ENCODE results near the gene TMOD2. TPM values are rescaled to one million over a fixed set of nuclear protein-coding genes. Genes with fewer than 3 reads are reported as not detected.

The TMOD2 gene
- total RNA-seq, 1 donor from 2014 or later = 14.6 TPM

- H3K4me3 Mint-ChIP-seq = peak overlapping the region; percentile 96
- ATAC-seq (ENCODE audit: low read depth) (peak; percentile 49), DNase-seq (peak; percentile 36)
- POLR2A ChIA-PET = interaction anchor here (3.4 to 5.5 kb wide), 2 partner anchors 15 to 21 kb away, joined by 15 to 98 read pairs; partner anchors contain the start of gene LYSMD2
- H3K27me3 Mint-ChIP-seq = no peaks in the 10 kb centered on the region
- H3K27ac Mint-ChIP-seq = peak overlapping the region; percentile 73
- no peaks in the 10 kb centered on the region for H3K9me3 Mint-ChIP-seq
- H3K4me1 Mint-ChIP-seq = peaks cover 37% of the 10 kb centered on the region
- H3K36me3 Mint-ChIP-seq (ENCODE audit: low read depth) = peaks cover 3% of the 10 kb centered on the region
- CTCF ChIA-PET = interaction anchor here (1.4 to 3.5 kb wide), 4 partner anchors 16 to 24 kb away, joined by 3 to 17 read pairs (median 6); no protein-coding TSS in a partner anchor
- intact Hi-C loops (cut with micrococcal nuclease) = loop anchor here (1.0 kb wide), 5 partner anchors 16 to 77 kb away; partner anchors contain the start of gene TMOD3
- TF ChIP-seq CTCF (IDR thresholded peaks at IDR 0.05) = no peak
These were observed 593 bp downstream of the TMOD2 start for GRCh38 chr15:51751697-51752683.

DNA sequence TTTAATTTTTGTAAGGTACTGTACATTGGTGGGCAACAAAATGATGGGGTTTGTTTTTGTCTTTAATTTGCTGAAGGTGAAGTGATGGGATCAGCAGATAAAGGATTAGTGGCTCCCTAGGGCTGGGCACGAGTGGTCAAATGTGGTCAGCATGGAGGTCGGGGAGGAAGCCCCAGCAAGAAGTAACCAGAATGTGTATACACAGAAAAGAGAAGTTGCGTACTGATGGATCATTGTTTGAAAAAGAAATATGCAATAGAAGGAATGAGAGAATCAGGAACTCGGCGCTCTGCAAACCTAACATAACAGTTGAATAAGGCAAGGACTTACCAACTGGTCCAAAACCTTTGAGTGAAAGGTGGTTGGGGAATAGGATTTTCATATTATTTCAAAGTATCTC, 1.5 kb downstream of the TMOD2 start:
- no peak for DNase-seq
- Mint-ChIP-seq H3K36me3 (ENCODE audit: low read depth) (peaks cover 3% of the 10 kb centered on the region), H3K4me3 (peak overlapping the region; percentile 92), H3K27me3 (no peaks in the 10 kb centered on the region), H3K27ac (no peak overlapping the region), H3K4me1 (peaks cover 37% of the 10 kb centered on the region), H3K9me3 (no peaks in the 10 kb centered on the region)
- no peak for ATAC-seq (ENCODE audit: low read depth)
- ChIA-PET POLR2A (interaction anchor here (3.4 to 5.5 kb wide), 2 partner anchors 16 to 21 kb away, joined by 15 to 98 read pairs; partner anchors contain the start of gene LYSMD2), CTCF (interaction anchor here (1.6 to 3.5 kb wide), 3 partner anchors 17 to 24 kb away, joined by 3 to 17 read pairs (median 10); no protein-coding TSS in a partner anchor)
- intact Hi-C loops (cut with micrococcal nuclease) = loop anchor here (1.0 kb wide), 3 partner anchors 22 to 76 kb away; partner anchors contain the start of gene TMOD3
- no peak for TF ChIP-seq CTCF (IDR thresholded peaks at IDR 0.05)

DNA sequence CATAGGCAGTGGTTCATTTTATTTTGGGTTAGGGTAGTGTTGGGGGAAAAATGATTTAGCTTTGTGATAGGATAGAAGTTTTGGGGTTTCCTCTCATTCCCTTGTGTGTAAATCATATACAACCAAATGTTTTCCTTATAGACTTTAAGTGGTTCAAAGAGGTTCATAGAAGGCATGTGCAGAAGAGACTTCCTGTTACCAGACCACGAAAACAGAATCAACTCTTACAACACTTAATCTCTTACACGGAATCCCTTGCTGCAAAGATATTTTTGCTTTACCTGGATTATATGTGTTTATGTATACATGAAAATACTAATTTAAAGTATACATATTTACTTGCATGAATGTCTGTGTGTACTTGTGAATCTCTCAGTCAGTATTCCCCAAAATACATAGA, 2.9 kb downstream of the TMOD2 start:
- Mint-ChIP-seq H3K4me3 (no peak overlapping the region), H3K27me3 (no peaks in the 10 kb centered on the region)
- intact Hi-C loops (cut with micrococcal nuclease) = no loop called here

DNA sequence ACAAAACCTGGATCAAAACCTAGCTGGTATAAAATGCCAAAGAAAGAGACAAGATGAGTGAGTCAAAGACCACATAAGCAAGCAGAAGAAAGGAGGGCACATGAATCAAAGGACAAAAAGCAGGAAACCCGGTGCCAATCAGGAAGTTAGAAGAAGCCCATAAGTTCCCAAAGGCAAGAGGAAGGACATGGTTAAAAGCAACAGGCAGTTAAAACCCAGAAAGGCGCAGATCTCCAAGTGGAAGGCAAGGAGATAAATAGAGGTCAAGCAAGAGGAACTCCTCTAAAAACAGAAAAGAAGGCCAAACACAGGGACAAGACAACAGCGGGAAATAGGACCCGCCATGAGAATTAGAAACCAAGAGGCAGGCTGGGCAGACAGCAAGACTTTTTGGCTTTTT, 4.4 kb downstream of the TMOD2 start:
- DNase-seq = no peak
- Mint-ChIP-seq H3K9me3 (no peaks in the 10 kb centered on the region), H3K27ac (no peak overlapping the region), H3K27me3 (no peaks in the 10 kb centered on the region), H3K4me3 (no peak overlapping the region), H3K4me1 (peaks cover 22% of the 10 kb centered on the region), H3K36me3 (ENCODE audit: low read depth) (peaks cover 3% of the 10 kb centered on the region)
- ChIA-PET POLR2A (interaction anchor here (2.6 kb wide), 1 partner anchor 19 kb away, joined by 11 read pairs; the partner anchor contains the start of gene LYSMD2), CTCF (interaction anchor here (2.0 to 2.9 kb wide), 2 partner anchors 20 to 106 kb away, joined by 6 to 15 read pairs; no protein-coding TSS in a partner anchor)
- intact Hi-C loops (cut with micrococcal nuclease) = no loop called here
- no peak for TF ChIP-seq CTCF (IDR thresholded peaks at IDR 0.05)
- no peak for ATAC-seq (ENCODE audit: low read depth)

More for the DNA sequence above, 2.9 kb downstream of the TMOD2 start:
- TF ChIP-seq CTCF (IDR thresholded peaks at IDR 0.05) = no peak
- ATAC-seq (ENCODE audit: low read depth) = no peak
- Mint-ChIP-seq H3K4me1 (peaks cover 33% of the 10 kb centered on the region), H3K27ac (no peak overlapping the region), H3K36me3 (ENCODE audit: low read depth) (peaks cover 3% of the 10 kb centered on the region), H3K9me3 (no peaks in the 10 kb centered on the region)
- ChIA-PET CTCF (interaction anchor here (2.9 kb wide), 1 partner anchor 22 kb away, joined by 15 read pairs; no protein-coding TSS in a partner anchor), POLR2A (interaction anchor here (2.6 to 3.4 kb wide), 2 partner anchors 17 to 23 kb away, joined by 11 to 15 read pairs; partner anchors contain the start of gene LYSMD2)
- no peak for DNase-seq

Measured in activated B cell treated with CpG ODN at 0.5 μM for 24 hours (primary cell).